ENCODE results near the gene ALOX12. TPM values are rescaled to one million over a fixed set of nuclear protein-coding genes. Genes with fewer than 3 reads are reported as not detected.

The ALOX12 gene
- total RNA-seq, 1 experiment from 2014 or later, result not detected

GRCh38 chr17:7043182-7043496 lies 47.3 kb downstream of the ALOX12 start:
- no peak for DNase-seq
- H3K9me2 ChIP-seq (replicated peaks; ENCODE audit: low read length), result no peaks in the 10 kb centered on the region
- no peak overlapping the region for H3K27ac ChIP-seq (ENCODE audit: low read length)
- H3K4me1 ChIP-seq (ENCODE audit: insufficient read depth, low read length), result peaks cover 20% of the 10 kb centered on the region; the same call in 1 of the 2 replicates
- 0 out of 2 replicates have a peak overlapping the region, but pooled peaks have one; percentile 54 for H3K9ac ChIP-seq (ENCODE audit: low read length)
- no peaks in the 10 kb centered on the region for H3F3A ChIP-seq (ENCODE audit: low read length, unreplicated experiment)
- no peaks in the 10 kb centered on the region for H3K36me3 ChIP-seq (ENCODE audit: low read depth, low read length)
- H3K4me3 ChIP-seq (ENCODE audit: low read length), result peak overlapping the region; percentile 64
- no peak for ATAC-seq
- peak overlapping the region; percentile 89 for H2AFZ ChIP-seq (ENCODE audit: low read length)
- H3K79me2 ChIP-seq (ENCODE audit: low read length), result no peaks in the 10 kb centered on the region
- intact Hi-C loops (cut with micrococcal nuclease), result no loop called here
- ChIA-PET CTCF (no interaction called here), POLR2A (ENCODE audit: unreplicated experiment) (no interaction called here)
- BruUV-seq (replicated peaks), result no TSS peak
- TF ChIP-seq EZH2 (IDR thresholded peaks at IDR 0.05; ENCODE audit: low read length, unreplicated experiment) (no peak), CTCF (conservative IDR thresholded peaks at IDR 0.05; ENCODE audit: low read depth, low read length) (no peak), EZH2phosphoT487 (IDR thresholded peaks at IDR 0.05; ENCODE audit: borderline replicate concordance, low read length) (no peak)
- H3K27me3 ChIP-seq (ENCODE audit: low read length), result no peaks in the 10 kb centered on the region
- no peaks in the 10 kb centered on the region for H3K9me3 ChIP-seq (ENCODE audit: low read length)
- H4K20me1 ChIP-seq (ENCODE audit: low read length), result no peaks in the 10 kb centered on the region
- H3K4me2 ChIP-seq (ENCODE audit: low read length), result peak overlapping the region; percentile 83

GRCh38 chr17:7043497-7044198 lies 47.8 kb downstream of the ALOX12 start, which contains the start of gene SLC16A11:
Gene SLC16A11, minus strand, starts transcription at chr17:7044092. Its CDS starts 579 bp downstream, at chr17:7043513.
- no peaks in the 10 kb centered on the region for H3K36me3 ChIP-seq (ENCODE audit: low read depth, low read length)
- H3K9ac ChIP-seq (ENCODE audit: low read length), result peak within 1 kb of the TSS; percentile 54
- no TSS peak for BruUV-seq (replicated peaks)
- TF ChIP-seq CTCF (conservative IDR thresholded peaks at IDR 0.05; ENCODE audit: low read depth, low read length) (no peak), EZH2 (IDR thresholded peaks at IDR 0.05; ENCODE audit: low read length, unreplicated experiment) (no peak), EZH2phosphoT487 (IDR thresholded peaks at IDR 0.05; ENCODE audit: borderline replicate concordance, low read length) (no peak)
- no peaks in the 10 kb centered on the region for H4K20me1 ChIP-seq (ENCODE audit: low read length)
- CTCF ChIA-PET, result no interaction called here
- H3K79me2 ChIP-seq (ENCODE audit: low read length), result no peaks in the 10 kb centered on the region
- no peaks in the 10 kb centered on the region for H3F3A ChIP-seq (ENCODE audit: low read length, unreplicated experiment)
- ATAC-seq (peak; percentile 9; the same call in 1 of the 2 replicates), DNase-seq (no peak)
- H3K4me3 ChIP-seq (ENCODE audit: low read length), result peak within 1 kb of the TSS; percentile 64
- peak within 1 kb of the TSS; percentile 83 for H3K4me2 ChIP-seq (ENCODE audit: low read length)
- POLR2A ChIA-PET (ENCODE audit: unreplicated experiment), result no interaction called here
- no peaks in the 10 kb centered on the region for H3K9me3 ChIP-seq (ENCODE audit: low read length)
- no peaks in the 10 kb centered on the region for H3K9me2 ChIP-seq (replicated peaks; ENCODE audit: low read length)
- peaks cover 20% of the 10 kb centered on the region; the same call in 1 of the 2 replicates for H3K4me1 ChIP-seq (ENCODE audit: insufficient read depth, low read length)
- intact Hi-C loops (cut with micrococcal nuclease), result no loop called here
- H3K27me3 ChIP-seq (ENCODE audit: low read length), result no peaks in the 10 kb centered on the region
- peak within 1 kb of the TSS; percentile 89 for H2AFZ ChIP-seq (ENCODE audit: low read length)
- H3K27ac ChIP-seq (ENCODE audit: low read length), result no peak within 1 kb of the TSS
